GM21367 (cell line): Measurements from ENCODE around the gene MSH2.

Source experiments
- ATAC-seq: cut with Tn5 transposase; IDR thresholded peaks from one replicate; pipeline ENCODE4 v1.9.1; 2021; ENCODE audit not compliant: unreplicated experiment

Gene MSH2

DNA sequence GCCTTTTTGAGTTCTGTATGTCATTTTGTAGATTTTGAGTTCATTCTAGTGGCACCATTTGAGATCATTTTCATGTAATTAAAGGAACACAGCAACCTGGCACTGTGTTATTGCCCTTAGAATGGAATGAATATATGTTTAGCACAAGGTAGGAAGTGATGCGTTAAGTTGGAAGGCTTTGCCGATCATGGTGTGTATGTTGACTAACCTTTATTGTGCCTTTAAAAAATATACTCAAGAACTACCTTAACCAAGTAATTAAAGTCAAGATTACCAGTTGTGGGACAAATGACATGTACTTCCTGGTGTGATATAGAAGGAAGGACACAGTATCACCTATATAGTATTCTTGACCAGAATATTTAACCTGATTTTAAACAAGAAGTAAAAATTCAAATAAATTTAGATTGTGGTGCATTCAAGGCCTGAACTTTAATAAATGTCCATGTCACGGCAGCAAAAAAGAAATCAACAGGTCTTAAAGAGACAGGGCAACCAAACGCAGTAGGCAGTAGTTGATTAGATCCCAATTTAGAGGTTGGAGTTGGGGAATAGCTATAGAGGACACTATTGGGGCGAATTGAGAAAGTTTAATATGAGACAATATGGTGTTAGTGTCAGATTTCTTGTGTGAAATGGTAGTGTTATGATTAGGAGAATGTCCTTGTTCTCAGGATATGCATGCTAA lies 68.6 kb downstream of the MSH2 start:
- ATAC-seq: no peak

DNA sequence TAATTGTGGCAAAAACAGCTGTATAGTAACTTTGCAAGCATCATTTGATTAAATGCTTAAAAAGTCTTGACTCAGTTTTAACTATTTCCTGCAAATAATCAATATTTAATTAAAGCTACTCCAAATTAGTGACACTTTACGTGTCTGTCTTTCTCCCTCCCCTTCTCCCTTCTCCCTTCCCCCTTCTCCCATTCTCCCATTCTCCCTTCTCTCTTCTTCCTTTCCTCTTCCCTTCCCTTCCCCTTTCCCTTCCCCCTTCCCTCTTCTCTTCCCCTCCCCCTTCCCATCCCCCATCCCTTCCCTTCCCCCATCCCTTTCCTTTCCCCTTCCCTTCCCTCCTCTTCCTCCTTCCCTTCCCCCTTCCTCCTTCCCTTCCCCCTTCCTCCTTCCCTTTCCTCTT lies 76.9 kb downstream of the MSH2 start:
- ATAC-seq: no peak

DNA sequence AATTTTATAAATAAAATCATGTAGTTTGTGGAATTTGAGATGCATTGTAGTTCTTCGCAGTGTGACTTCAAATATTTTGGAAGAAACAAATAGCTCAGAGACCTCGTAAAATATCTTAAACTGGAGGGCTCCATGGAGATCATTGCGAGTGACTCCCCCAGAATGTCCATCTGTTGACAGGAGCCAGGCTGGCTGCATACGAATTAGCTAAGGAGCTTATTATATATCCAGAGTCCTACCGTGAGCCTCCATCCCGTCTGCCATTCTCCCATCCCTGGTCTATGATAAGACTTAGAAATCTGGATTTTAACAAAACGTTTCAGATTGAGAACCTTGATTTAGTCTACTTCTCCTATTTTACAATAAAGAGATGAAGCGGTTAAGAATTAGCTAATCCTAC lies 80.2 kb downstream of the MSH2 start:
- ATAC-seq: no peak

DNA sequence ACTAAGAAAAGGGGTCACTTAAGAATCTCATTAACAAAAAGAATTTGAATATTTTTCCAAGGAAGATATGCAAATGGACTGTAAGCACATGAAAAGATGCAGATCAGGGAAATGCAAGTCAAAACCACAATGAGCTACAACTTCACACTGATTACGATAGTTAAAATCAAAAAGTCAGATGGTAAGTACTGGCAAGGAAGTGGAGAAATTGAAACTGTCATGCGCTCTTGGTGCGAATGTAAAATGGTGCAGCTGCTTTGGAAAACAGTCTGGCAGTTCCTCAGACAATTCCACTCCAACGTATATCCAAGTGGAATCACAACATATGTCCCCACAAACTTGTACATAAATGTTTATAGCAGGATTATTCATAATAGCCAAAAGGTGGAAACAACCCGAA lies 81.4 kb downstream of the MSH2 start:
- ATAC-seq: no peak

DNA sequence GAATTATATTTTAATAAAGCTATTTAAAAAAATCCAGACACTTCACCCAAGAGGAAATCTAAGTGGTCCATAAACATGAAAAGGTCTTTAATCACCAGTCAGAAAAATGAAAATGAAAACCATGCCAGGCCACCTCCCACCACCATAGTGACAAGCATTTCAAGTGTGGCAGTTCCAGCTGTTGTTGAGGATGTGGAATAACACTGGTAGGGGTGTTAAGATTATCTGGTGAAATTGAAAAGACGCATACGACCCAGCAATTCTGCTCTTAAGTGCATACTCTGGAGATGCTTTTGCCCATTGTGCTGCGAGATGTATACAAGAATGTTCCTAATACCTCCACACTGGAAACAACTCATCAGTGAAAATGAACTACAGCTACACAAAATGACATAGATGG lies 82.2 kb downstream of the MSH2 start:
- ATAC-seq: no peak

DNA sequence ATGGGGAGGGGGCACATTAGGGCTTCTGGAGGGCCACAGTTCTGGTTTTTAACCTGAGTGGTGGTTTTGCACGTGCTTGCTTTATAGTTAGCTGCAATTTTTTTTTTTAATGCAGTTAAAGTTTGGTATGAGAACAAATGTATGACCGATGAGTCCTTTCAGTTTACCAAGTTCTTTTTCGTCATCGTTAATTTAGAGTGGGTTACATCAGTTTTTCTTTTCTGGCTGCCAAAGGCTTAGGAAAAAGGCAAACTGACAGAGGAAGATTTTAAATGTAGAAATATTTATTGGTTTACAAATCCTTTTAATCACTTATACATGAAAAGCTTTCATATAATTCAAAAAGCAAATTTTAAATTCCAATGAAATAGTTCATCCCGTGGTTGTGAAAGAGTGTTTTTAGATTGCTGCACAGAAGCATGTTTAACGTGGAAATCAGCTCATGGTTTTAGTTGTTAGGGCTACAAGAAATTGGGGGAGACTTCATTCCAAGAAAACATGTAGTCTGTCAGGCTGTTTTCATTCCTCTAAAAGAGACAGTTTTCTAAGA lies 82.9 kb downstream of the MSH2 start:
- no peak for ATAC-seq

DNA sequence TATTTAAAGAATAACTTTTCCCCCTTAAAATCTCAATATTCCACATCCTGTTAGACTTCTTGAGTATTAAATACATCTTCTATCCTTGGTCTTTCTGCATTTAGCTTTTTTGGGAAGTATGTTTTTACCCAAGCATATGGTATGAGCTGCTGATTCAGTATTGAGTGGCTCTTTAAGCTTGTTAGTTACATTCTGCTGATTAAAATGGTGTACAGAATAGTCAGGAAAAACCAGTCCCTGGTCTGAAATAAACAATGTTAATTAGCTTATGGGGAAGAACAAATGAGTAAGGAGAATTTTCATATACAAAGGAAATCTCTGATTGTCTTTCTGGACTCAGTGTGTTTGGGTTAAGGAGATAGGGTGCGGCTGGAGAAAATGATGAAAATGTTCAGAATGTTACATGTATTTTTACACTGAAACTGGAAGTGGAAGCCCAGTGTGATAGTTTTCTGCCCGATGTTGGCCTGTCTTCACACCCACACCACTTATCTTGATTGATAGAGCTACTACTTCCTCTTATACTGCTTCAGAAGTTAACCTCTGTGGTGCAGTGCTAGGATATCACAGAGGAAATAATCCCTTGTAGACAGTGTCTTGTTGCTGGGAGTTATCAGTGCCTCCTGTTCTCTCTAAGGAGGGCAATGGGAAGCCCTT lies 84.0 kb downstream of the MSH2 start:
- ATAC-seq: peak; percentile 84

DNA sequence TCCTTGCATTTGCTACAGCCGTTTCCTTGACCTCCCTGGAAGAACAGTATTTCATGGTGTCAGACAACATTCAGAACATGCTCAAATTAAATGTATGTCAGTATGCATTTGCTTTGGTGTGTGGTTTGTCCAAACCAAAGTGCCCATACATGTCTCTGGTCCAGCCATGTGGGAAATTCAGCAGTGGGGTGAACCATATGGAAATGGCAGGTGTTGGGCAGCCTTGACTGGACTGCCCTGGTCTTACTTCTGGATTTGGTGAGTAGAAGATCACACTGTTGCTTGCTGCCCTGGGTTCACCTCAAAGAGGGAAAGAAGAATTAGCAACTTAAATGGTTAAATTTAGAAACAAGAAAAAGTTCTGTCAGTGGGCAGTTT lies 84.5 kb downstream of the MSH2 start:
- ATAC-seq: no peak

DNA sequence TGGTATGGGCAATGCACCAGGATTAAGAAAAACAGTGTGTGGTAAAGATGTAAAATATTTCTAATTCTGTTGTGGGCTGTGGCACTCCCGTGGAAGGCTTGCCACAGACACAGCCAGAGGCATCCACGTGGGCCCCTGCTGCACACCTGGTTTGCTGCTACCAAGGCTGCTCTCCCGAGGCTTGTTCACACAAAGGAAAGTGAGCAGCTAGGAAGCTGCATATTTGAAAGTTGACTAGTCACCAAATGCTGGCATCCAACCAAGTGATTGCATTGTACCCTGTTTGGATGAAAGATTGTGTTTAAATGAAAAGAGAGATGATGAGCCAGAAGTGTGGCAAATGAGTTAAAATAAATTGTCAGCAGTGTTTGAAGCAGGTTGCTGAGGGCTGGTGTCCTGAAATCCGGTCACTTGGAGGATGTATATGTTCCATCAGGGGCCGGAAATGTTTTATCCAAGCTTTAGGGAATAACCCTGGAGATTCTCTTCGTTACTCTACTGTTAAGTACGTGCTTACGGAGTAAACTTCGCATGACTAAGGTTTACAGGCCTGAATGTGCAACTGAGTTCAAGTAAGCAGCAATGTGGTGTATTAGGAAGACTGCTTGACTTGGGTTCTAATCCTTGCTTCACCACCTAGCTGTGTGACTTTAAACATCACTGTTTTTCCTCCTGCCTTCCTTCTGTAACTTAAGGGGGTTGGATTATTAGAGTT lies 86.1 kb downstream of the MSH2 start:
- no peak for ATAC-seq

DNA sequence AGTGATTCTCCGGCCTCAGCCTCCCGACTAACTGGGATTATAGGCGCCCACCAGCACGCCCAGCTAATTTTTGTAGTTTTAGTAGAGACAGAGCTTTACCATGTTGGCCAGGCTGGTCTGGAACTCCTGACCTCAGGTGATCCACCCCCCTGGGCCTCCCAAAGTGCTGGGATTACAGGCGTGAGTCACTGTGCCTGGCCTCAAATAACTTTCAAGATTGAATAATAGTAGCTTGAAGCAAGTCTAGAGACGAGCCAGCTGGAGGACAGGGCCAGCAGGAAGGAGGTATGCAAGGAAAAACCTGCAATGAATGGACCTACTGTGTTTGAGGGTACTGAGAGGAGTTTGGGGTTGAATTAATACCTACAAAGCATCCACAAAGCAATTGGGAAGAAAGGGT lies 87.5 kb downstream of the MSH2 start:
- no peak for ATAC-seq

DNA sequence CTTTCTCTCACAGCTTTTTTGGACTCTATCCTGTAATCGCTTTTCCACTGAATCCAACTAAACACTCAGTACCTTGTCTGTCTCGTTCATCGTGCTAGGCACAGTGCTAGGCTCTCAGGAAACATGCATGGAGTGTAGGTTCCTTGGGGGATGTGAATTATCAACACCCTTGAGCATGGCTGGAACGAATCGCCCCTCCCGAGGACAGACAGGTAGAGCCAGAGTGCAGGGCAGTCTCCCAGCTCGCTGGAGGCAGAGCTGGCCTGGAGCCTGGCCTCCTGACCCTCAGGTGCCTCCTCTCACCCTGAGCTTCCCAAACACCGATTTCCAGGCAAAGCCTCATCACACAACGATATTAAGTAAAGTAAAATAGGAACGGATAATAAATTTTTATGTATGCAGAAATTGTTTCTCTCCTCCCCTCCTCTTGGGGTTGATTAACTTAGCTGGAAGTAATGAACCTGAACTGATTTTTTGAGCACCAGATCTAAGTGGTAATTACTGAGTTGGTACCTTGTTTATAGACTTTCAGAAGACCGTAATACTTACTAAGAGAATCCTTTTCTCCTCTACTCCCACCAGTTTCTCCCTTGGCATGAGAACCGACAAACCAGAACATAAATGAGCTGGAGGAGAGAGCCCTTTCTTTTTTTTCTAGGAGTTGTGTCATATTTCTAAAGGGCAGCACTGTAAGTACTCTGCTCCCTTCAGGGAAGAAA lies 90.5 kb downstream of the MSH2 start:
- ATAC-seq: no peak

DNA sequence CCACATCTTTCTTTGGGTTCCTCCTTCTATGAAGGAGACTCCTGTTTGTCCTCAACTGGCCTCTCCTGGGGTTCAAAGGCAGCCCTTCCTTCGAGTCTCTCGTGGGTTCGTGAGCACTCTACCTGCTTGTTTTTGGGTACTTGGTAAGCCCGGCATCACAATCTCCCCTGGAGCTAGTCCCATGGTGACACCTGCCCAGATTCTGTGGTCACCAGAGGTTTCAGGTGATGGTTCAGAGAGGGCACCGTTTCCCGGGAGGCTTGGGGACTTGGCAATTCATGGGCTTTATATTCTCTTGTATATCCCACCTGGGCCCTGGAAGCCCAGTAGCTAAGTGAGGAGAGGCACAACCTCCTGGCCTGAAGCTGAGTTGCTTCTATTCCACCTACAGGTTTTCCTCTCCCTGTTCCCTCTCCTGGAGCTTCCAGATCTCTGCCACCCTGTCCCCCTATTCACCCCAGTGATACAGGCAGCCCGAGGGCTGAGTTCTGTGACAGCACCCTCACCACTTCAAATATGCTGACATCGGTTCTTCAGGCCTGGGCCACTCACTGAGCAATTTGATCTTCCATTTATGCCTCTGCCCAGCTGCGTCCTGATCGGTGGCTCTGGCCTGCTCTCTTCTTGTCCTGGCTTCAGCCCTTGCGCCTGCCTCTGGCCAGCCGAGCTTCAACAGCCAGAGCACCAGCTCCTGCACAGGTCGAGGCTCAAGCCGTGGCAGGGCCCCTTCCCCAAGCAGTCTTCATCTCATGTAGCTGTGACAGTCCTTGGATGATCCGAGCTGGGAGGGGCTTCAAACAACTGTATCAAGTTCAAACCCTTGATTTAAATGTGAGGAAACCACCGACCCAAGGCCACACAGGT lies 91.5 kb downstream of the MSH2 start:
- ATAC-seq: no peak

DNA sequence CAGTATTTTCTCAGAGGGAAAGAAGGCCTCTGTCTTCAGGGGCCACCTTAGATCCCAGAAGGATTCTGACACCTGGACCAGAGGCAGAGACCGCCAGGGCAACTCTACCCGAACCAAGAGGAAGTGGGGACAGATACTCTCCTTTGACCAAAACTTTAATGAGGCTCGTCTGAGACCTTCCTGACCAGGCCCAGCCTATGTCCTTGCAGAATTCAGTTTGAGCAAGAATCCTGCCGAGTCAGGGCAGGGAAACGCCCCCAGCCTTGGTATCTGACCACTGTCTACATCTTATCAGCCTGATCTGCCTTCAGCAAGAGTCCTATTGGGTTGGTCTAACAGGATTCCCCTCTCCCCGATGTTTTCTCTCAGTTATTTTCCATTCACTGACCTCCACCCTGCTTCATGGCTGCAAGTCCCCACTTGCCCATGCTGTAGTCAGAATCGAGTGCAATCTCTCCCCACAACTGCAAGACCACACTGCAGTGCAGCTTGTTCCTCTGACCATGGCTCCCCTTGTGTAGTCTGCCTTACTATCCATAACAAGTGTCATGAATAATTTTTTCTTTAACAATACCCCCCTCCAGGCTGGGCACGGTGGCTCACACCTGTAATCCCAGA lies 95.0 kb downstream of the MSH2 start:
- no peak for ATAC-seq

DNA sequence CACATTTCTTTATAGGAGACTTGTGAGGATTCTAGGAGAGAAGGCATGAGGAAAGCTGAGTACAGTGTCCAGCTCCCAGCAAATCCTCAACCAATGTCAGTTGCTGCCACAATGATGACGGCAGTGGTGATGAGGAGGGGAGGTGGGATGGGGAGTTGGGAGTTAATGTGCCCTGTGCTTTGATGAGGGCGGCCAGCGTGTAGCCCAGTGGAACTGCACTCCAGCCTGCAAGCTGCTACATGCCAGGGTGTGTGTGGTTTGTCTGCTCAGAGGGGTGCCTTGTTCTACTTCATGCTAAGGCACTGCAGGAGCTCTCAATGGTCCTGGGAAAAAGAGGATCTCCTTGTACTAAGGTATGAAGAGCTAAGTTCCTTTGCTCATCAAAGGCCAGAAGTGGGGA lies 96.1 kb downstream of the MSH2 start:
- ATAC-seq: no peak

DNA sequence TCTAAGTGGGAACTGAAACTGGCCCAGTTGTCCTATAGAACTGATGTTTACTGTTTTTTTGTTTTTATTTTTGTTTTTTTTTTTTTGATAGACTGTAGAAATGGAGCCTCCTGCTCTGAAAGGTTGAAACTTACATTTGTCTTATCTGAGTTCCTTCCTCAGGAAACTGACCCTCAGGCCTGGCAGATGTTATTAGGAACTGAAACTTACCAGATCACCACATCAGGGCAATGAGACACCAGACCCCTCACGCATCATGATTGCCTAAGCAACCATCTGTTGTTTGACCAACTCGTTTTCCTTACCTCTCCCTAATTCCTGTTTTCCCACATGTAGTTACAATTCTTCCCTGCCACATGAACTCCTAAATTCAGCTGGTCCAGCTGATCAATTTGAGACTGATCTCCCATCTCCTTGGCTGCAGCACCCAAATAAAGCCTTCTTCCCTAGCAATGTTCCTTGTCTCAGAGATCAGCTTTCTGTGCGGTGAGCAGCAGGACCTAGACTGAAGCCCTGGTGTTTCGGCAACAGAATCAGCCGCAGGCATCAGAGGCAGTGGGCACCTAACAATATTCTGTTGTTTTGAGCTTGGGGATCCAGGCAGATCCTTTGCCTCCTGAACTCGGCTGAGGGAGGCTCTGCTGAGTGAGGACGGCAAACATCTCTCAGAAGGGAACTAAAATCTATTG lies 96.8 kb downstream of the MSH2 start:
- no peak for ATAC-seq

DNA sequence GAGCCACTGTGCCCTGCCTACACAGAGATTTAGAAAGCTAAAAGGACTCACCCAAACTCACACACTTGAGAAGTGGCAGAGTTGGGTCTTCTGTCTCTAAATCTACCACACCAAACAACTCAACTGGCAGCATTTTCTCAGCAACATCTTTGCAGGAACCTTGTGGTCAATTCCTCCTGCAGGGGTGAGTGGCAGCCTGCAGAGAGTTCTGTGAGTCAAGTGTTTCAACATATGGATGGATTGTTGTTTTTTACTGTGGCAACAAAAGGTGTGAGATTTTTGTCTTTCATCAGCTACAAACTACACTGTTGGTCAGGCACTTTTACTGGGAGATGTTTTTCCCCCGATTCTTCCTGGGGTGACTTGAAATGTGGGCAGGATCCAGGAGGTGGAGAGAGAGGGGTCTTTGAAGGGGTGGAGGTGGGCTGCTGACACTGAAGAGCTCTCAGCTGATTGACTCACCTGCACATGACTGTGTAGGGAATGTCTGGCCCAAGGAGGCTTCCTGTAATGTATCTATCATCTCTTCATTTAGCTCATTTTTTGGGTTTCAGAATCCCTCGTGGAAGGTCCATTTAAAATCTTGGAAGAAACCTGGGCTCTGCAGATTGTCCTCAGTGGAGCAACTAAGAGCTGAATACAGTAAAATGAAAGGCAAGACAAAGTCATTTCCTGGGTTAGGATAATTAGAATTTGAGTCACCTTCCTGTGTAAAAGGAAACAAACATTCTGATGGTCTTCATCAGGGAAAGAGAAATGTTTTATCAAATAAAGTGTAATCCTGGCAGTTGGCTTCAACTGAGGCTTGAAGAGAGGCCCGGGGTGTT lies 98.6 kb downstream of the MSH2 start:
- no peak for ATAC-seq

DNA sequence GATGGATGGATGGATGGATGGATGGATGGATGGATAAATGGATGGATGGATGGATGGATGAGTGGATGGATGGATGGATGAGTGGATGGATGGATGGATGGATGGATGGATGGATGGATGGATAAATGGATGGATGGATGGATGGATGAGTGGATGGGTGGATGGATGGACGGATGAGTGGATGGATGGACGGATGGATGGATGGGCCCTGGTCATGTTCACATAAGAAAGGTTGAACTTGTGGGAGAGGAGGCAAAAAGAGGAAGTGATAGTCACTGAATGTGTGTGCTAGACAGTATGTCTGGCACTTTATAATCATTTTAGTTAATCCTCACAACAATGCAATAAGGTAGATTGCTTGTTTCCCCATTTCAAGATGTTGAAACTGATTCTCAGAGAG lies 99.5 kb downstream of the MSH2 start:
- peak; percentile 65 for ATAC-seq

DNA sequence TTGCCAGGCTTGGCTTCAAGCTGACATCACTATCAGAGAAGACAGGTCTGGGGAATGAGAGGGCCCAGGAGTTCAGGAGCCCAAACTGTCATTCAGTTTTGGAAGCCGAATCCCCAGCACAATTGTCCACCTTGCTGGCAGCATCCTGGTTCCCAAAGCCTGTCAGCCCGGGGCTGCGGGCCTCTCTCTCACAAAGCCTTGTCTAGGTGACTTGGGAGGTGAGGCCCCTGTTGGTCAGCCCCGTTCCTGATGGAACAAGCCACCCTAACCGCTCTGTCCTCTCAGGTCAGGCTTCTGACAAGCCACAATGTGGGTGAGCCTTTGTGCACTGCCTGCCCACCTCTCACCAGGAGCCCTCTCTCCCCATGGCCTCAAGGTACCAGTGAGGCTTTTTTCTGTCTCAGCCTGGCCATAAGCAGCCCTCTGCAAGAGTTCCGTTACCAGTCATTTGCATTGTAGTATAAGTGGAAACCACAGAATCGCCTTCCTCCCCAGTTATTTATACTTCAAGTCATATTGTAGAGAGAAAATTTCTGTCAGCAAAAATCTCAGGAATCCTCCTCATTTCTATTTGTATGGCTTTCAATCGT lies 100.6 kb downstream of the MSH2 start:
- ATAC-seq: peak; percentile 70
